GM19351 (cell line): ENCODE results near the gene LRRC27.
A peak's percentile ranks its signal among the peaks of the same experiment; 100 is the strongest.

Source experiments
- ATAC-seq: cut with Tn5 transposase; IDR thresholded peaks from one replicate; pipeline ENCODE4 v1.9.1; 2021; ENCODE audit warnings: mild to moderate bottlenecking, moderate library complexity; ENCODE audit not compliant: unreplicated experiment

LRRC27 gene

GRCh38 chr10:132387764-132388210 lies 55.8 kb downstream of the LRRC27 start:
- peak; percentile 69 for ATAC-seq

- ATAC-seq = no peak
Observed at GRCh38 chr10:132388891-132389432, 57.0 kb downstream of the LRRC27 start.

- no peak for ATAC-seq
Observed at GRCh38 chr10:132389433-132390169, 57.6 kb downstream of the LRRC27 start.

GRCh38 chr10:132390170-132390920 lies 58.4 kb downstream of the LRRC27 start:
- no peak for ATAC-seq

- no peak for ATAC-seq
Observed at GRCh38 chr10:132390921-132391675, 59.1 kb downstream of the LRRC27 start.

GRCh38 chr10:132391676-132392020 lies 59.7 kb downstream of the LRRC27 start:
- no peak for ATAC-seq

- ATAC-seq = no peak
Observed at GRCh38 chr10:132392184-132392800, 60.3 kb downstream of the LRRC27 start.

GRCh38 chr10:132392811-132393694 lies 61.1 kb downstream of the LRRC27 start:
- no peak for ATAC-seq

GRCh38 chr10:132393695-132394181 lies 61.7 kb downstream of the LRRC27 start:
- ATAC-seq = no peak

- no peak for ATAC-seq
Observed at GRCh38 chr10:132394201-132394811, 62.3 kb downstream of the LRRC27 start.

- no peak for ATAC-seq
Observed at GRCh38 chr10:132394936-132395703, 63.1 kb downstream of the LRRC27 start.

- peak; percentile 10 for ATAC-seq
Observed at GRCh38 chr10:132395704-132396493, 63.9 kb downstream of the LRRC27 start.

- ATAC-seq = peak; percentile 51
Observed at GRCh38 chr10:132396494-132397035, 64.6 kb downstream of the LRRC27 start.

- peak; percentile 42 for ATAC-seq
Observed at GRCh38 chr10:132397036-132397541, 65.1 kb downstream of the LRRC27 start, which contains the start of gene PWWP2B. TSS of gene PWWP2B (plus strand) at chr10:132397200. CDS start at chr10:132397227, 27 bp downstream.

GRCh38 chr10:132397671-132398565 lies 65.9 kb downstream of the LRRC27 start:
- ATAC-seq = peak; percentile 30

- no peak for ATAC-seq
Observed at GRCh38 chr10:132398566-132398991, 66.6 kb downstream of the LRRC27 start.
